Endothelial cell (in vitro differentiated cells): ENCODE results near the gene KCNIP3. TPM values are rescaled to one million over a fixed set of nuclear protein-coding genes. Genes with fewer than 3 reads are reported as not detected.

Experiments
- DNase-seq: peaks from one replicate; pipeline ENCODE4 v3.0.0; 2021; ENCODE audit warnings: low spot score
- H3K27ac Mint-ChIP-seq: one replicate; pipeline ENCODE4 v1.8.0; 2021; ENCODE audit warnings: mixed read lengths, inconsistent platforms; ENCODE audit not compliant: unreplicated experiment
- H3K27me3 Mint-ChIP-seq: one replicate; pipeline ENCODE4 v1.8.0; 2021; ENCODE audit warnings: mild to moderate bottlenecking, moderate library complexity, mixed read lengths, inconsistent platforms; ENCODE audit not compliant: unreplicated experiment
- H3K36me3 Mint-ChIP-seq: one replicate; pipeline ENCODE4 v1.8.0; 2021; ENCODE audit warnings: mild to moderate bottlenecking, low read depth, mixed read lengths, inconsistent platforms; ENCODE audit not compliant: unreplicated experiment
- H3K4me1 Mint-ChIP-seq: one replicate; pipeline ENCODE4 v1.8.0; 2021; ENCODE audit warnings: mild to moderate bottlenecking, mixed read lengths, inconsistent platforms; ENCODE audit not compliant: unreplicated experiment
- H3K4me3 Mint-ChIP-seq: one replicate; pipeline ENCODE4 v1.8.0; 2021; ENCODE audit warnings: mild to moderate bottlenecking, mixed read lengths, inconsistent platforms; ENCODE audit not compliant: unreplicated experiment
- H3K9me3 Mint-ChIP-seq: one replicate; pipeline ENCODE4 v1.8.0; 2021; ENCODE audit warnings: mixed read lengths, inconsistent platforms; ENCODE audit not compliant: unreplicated experiment
- total RNA-seq: library from RNA; stranded (reverse); fragmentation: NEBNext Ultra II Directional; extraction: Animal tissue kit (Norgen Biotek cat#: 25700); gene quantifications from one replicate; pipeline ENCODE4 v1.2.1, GENCODE V29; 2021; ENCODE audit not compliant: unreplicated experiment
- TF ChIP-seq, protein P1 (sequence below): fragments of 200-600 bp; sonication (generic); IDR thresholded peaks from one replicate; pipeline ENCODE4 v1.5.0; 2021; ENCODE audit warnings: antibody characterized with exemption; ENCODE audit not compliant: unreplicated experiment

KCNIP3 gene
- total RNA-seq, 1 donor from 2014 or later: 0.26 TPM

DNA sequence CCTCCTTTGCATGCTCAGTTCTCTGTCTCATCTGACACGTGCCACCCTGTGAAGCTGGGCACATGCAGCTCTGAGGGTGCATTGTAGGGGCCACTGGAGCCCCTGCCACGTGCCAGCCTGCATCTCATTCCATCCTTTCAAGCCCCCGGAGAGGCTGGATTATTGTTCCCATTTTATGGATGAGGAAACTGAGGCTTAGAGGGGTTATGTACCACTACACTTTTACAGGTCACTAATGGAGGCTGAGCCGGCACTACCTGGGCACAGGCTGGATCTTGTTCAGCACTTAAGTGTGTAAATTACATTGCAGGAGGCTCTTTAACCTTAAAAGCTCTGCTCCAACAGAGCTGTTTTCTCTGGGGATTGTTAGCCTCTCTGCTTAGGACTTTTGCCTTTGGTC lies 47.5 kb downstream of the KCNIP3 start:
- no peaks in the 10 kb centered on the region for H3K9me3 Mint-ChIP-seq
- no peak overlapping the region for H3K27ac Mint-ChIP-seq
- H3K36me3 Mint-ChIP-seq: no peaks in the 10 kb centered on the region
- no peaks in the 10 kb centered on the region for H3K4me1 Mint-ChIP-seq
- H3K4me3 Mint-ChIP-seq: no peak overlapping the region
- H3K27me3 Mint-ChIP-seq: peaks cover 17% of the 10 kb centered on the region
- DNase-seq: no peak
- TF ChIP-seq, protein P1, sequence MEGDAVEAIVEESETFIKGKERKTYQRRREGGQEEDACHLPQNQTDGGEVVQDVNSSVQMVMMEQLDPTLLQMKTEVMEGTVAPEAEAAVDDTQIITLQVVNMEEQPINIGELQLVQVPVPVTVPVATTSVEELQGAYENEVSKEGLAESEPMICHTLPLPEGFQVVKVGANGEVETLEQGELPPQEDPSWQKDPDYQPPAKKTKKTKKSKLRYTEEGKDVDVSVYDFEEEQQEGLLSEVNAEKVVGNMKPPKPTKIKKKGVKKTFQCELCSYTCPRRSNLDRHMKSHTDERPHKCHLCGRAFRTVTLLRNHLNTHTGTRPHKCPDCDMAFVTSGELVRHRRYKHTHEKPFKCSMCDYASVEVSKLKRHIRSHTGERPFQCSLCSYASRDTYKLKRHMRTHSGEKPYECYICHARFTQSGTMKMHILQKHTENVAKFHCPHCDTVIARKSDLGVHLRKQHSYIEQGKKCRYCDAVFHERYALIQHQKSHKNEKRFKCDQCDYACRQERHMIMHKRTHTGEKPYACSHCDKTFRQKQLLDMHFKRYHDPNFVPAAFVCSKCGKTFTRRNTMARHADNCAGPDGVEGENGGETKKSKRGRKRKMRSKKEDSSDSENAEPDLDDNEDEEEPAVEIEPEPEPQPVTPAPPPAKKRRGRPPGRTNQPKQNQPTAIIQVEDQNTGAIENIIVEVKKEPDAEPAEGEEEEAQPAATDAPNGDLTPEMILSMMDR: no peak

DNA sequence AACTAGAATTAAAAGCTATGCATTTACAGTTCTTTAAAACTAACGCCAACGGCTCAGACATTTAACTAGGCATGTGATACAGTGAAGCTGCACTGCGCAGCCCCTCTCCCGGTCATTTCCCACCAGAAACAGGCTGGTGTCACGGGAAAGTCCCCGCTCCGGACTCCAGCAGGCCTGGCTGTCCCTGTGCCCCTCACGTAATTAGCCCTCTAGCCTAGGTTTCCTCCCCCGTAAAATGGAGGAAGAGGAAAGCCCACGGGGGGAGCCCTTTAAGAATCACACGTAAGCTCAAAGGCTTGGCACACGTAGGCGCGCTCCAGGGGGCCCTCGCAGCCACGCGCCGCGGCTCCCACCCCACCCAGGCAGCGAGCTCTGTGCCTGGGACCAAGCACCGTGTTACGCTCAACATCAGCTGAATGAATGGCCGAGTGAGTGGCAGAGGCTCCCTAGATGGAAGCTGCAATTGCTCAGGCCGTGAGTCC lies 48.0 kb downstream of the KCNIP3 start:
- H3K4me3 Mint-ChIP-seq: no peak overlapping the region
- H3K4me1 Mint-ChIP-seq: no peaks in the 10 kb centered on the region
- TF ChIP-seq, protein P1: no peak
- no peaks in the 10 kb centered on the region for H3K9me3 Mint-ChIP-seq
- no peak for DNase-seq
- H3K36me3 Mint-ChIP-seq: no peaks in the 10 kb centered on the region
- peaks cover 19% of the 10 kb centered on the region for H3K27me3 Mint-ChIP-seq
- no peak overlapping the region for H3K27ac Mint-ChIP-seq

DNA sequence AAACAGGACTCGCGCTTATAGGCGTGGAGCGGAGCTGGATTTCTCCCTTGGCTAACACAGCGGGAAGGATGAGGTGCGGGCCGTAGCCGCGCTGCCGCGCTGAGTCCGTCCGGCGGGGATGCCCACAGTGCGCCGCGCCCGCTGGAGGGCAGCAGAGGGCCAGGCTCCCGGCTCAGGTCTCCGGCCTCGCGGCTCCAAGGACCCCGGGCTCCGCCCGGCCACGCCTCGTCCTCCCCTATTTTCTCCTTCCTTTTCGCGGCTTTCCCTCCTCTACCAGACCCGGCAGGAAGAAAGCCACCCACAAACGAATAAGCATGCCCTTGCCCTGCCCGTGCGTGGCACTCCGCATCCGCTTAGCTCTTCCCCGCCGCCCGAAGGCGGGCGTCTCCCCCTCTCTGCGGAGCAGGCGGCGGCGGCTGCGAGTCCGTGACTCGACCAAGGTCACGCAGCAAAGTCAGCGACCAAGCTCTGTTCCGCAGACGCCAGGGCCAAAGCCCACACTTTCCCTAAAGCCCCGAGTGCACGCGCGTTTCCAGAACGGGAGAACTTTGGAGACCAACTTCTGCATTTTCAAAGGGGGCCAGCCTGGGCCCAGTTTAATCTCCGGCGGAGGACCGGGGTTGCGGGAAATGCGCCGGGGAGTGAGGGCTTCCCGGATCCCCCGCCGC lies 48.5 kb downstream of the KCNIP3 start:
- Mint-ChIP-seq H3K36me3 (no peaks in the 10 kb centered on the region), H3K27ac (no peak overlapping the region), H3K9me3 (no peaks in the 10 kb centered on the region), H3K4me1 (no peaks in the 10 kb centered on the region), H3K4me3 (peak overlapping the region; percentile 42), H3K27me3 (peaks cover 19% of the 10 kb centered on the region)
- DNase-seq: peak; percentile 92
- TF ChIP-seq, protein P1: peak; percentile 74

DNA sequence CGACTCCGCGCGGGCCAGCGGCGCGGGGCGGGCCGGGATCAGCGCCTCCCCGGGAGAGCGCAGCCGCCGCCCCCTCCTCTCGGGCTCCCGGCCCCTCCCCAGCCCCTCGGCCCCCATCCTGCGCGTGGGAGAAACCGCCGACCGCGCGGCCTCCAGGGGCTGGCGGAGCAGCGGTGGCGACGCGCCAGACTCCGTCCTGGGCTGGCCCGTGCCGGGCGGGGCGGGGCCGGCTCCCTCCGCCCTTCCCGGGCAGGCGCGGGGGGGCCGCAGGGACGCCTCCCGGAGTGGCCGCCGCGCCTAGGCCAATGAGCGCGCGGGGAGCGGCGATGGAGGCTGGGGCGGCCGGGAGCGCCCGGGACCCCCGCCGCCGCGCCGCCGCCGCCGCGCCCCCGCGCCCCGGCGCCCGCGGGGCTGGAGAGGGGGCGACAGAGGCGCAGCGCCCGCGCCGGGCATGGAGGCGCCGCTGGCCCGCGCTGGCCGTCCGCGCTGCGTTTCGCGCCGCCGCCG lies 49.1 kb downstream of the KCNIP3 start:
- no peaks in the 10 kb centered on the region for H3K9me3 Mint-ChIP-seq
- peaks cover 22% of the 10 kb centered on the region for H3K27me3 Mint-ChIP-seq
- no peaks in the 10 kb centered on the region for H3K4me1 Mint-ChIP-seq
- no peak overlapping the region for H3K4me3 Mint-ChIP-seq
- no peak for DNase-seq
- H3K36me3 Mint-ChIP-seq: no peaks in the 10 kb centered on the region
- TF ChIP-seq, protein P1: no peak
- no peak overlapping the region for H3K27ac Mint-ChIP-seq
